HG02938 (cell line): Measurements from ENCODE around the gene MKNK1.
A peak's percentile ranks its signal among the peaks of the same experiment; 100 is the strongest.

ENCODE experiments used
- ATAC-seq: cut with Tn5 transposase; IDR thresholded peaks from one replicate; pipeline ENCODE4 v1.9.1; 2021; ENCODE audit warnings: mild to moderate bottlenecking, moderate library complexity; ENCODE audit not compliant: unreplicated experiment

Gene MKNK1

DNA sequence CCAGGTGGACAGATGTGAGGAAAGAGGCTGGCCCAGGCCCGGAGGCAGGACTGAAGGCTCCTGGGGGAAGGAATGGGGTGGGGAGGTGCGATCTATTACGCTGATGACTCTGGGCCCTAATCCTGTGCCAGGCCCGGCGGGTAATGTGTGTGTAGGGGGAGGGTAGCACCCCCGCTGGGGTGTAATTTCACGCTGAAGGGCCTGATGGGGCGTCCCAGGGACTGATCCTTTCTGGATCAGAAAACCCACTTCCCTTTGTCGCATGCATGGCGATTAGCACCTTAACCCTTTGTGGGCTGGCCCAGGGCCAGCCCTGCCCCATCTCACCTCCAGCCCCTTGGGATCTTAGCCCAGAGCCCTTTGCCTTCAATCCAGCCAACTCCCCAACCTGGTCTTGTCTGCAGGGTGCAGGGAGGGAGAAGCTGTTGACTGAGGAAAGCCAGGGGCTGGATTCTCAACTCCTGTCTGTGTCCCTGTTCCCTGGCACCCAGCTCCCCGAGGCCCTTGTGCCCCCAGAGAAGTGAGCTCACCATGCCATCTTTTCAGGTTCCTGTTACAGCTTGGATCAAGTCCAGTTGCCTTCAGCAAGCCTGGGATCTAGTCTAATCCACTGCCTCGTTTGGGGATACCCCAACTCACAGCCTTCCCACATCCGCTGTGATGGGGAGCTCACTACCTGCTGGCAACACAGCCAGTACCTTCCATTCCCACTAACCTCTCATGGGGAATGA, 78.7 kb downstream of the MKNK1 start:
- no peak for ATAC-seq

DNA sequence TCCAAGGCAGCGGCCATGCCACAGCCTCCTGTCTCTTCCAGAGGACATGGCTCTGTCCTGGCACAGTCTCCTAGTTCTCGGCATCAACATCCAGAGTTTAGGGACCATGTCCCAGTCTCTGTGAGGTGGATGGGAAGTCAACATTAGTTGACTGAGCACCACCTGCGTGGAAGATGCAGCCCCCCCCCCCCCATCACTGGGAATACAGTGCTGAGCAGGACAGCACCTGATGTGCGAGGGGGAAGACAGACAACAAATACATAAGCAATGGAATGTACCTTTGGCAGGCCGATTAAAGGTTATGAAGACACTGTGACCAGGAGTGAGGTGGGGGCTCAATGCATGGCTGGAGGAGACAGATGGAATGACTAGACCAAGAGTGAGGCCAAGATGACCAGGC, 79.2 kb downstream of the MKNK1 start:
- no peak for ATAC-seq

DNA sequence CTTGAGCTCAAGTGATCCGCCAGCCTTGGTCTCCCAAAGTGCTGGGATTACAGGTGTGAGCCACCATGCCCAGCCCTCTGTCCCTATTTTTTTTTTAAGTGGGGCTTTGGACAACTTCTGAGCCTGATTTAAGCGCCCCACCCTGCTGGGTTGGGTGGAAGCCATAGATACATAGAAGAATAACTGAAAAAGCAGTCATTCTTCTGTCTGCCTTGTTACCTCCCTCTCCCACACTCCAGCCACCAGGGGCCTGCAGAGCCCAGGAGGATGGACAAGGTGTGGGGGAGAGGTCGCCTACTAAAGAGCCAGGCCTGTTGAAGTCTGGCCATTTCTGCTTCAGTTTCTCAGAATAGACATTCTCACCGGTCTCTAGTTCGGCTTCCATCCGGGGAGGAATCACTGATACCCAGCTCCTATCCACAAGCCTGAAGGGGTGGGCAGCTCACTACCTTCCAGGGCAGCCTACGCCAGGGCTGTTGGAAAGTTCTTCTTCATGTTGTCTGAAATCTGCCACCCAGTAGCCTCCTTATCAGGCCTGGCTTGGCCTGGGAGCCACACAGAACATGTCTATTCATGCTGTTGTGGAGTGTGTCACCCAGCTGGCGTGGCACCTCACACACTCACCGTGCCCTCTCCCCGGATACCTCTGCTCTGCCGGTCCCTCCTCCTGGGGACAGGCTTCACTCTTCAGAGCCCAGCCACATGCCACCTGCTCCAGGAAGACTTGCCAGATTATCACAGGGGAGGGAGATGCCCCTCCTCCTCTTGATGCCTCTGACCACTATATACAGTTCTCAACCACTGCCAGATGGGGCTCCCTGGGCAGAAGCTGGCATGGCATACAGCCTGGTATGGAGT, 80.3 kb downstream of the MKNK1 start:
- ATAC-seq = no peak

DNA sequence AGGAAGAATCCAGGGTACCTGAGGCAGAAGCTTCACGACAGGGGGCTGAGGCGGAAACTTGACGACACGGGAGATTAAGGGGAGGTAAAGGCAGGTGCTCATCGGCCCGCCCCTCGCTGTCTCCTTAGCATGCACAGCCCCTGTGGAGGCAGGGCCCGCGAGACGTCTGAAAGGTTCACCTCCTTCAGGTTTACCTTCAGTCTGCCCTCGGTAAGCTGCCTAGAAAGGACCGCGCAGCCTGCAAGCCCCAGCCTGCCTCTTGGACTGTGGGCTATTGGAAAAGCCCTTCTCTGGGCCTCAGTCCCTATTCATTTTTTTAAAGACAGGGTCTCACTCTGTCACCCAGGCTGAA, 81.1 kb downstream of the MKNK1 start:
- no peak for ATAC-seq

DNA sequence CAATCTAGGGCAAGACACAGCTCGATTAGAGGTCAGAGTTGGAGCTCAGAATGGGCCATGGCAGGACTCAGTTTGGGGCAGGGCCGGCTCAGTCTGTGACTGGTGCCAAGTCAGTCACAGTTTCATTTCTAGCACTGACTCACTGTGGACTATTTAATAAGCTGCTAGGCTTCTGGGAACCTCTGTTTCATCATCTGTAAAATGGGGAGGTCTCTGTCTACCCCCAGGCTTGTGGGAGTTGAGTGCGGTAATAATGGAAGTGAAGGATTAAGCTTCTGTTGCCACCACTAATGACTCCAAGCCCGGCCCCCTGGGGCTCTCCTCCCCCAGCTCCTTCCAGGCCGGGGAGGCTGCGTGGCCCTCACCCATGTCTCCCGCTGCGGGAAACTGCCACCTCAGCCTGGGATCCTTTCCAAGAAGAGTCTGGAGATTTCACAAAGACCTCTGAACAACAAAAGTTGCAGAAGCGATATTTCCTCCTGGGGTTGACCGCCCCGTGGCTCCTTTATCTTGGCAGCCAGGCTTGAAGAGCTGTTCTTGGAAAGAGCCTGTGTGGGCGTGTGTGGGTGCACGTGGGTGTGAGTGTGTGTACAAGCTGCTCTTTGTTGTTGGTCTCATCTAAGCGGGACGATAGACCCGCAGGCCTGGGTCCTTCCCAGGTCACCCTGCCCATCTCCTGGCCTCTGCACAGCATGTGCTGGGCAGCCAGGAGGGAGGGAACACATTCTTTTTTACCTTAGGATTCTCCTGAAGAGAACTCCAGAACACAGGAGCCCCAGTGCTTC, 81.7 kb downstream of the MKNK1 start:
- peak; percentile 55 for ATAC-seq

DNA sequence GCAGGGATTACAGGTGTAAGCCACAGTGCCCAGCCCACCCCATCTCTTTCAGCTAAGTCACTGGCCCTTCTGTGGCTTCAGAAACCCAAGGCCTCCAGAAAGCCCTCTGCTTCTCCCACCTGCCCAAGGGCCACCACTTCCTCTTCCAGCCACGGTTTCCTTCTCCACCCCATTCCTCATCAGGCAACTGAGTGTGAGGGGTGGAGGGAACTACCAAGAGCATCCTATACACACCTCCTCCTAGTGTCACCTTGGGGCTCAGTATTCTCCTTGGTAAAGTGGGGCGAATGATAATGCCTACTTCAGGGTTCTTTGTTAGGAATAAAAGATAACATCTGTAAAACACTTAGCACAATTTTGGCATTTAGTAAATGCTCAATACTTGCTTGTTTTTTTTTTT, 82.7 kb downstream of the MKNK1 start:
- ATAC-seq = no peak

DNA sequence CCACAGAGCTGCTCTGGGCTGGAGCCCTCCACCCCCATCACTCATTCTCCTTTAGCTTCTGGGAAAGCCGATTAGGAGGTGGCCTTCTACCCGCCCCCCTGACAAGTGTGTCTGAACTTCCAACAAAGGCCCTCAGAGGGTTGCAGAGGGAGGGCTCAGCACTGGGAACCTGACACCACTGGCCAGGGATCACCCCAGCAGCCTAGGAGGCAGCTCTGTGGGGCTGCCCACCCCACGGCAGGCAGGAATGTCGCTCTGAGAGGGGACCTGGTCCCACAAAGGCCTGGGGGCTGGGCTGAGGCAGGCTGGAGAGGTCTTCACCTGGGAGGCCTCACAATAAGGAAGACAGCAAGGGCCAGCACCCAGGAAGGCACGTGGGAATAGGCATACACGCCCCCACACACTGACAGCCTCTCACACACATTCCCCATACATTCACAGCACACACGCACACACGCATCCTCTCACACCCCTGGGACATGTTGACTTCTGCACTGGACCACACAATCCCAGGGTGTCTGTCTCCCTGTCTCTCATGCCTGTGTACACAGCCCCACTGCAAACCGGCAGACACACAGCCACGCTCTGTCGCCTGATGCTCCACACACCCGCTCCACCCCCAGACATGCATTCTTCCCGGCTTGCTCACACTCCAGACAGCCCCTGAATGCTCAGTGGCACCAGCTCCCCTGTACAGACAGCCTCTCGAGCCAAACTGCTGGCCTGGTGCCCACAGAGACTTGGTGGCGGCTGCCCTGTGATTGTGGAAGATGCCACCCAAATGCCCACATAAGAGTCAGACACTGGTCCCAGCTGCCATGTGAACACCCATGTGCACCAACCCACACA, 83.8 kb downstream of the MKNK1 start:
- ATAC-seq = no peak

DNA sequence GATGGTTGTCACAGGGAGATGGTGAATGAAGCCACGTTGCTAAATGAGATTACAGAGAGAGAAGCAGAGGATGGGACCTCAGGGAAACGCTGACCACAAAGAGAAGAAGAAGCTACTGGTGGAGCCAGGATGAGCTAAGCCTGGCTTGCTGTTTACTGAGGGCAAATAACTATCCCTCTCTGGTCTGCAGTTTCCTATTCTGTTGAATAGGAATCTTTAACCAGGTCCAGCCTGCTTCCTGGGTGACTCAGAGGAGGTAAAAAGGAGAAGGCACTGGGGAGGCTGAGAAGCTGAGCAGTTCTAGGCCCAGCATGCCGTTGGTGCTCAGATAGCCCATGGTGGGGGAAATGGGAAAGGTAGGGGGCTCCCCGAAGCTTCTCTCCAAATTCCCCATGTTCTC, 84.9 kb downstream of the MKNK1 start:
- ATAC-seq = no peak

DNA sequence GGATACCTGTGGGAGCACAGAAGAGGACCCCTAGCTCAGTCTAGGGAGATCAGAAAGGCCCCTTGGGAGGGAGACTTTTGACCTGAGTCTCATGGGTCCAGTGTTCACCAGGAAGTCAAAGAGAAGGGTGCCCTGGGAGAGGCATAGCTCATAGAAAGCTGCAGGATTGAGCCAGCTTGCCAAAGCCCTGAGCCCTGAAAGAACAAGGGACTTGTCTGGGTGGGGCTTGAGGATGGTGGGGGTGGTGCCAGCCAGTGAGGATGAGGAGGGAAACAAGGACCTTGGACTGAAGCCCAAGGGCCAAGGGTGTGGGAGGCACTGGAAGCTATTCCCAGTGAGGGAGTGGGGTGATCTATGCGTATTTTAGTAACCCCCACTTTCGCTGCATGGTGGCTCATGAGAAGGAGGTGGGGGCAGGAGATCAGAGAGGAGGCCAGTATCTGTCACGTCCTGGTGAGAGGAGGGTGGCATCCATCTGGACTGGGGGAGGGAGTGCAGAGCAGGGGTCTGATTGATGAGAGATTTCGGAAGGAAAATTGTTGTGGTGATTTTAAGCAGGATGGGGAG, 86.1 kb downstream of the MKNK1 start:
- ATAC-seq = no peak

DNA sequence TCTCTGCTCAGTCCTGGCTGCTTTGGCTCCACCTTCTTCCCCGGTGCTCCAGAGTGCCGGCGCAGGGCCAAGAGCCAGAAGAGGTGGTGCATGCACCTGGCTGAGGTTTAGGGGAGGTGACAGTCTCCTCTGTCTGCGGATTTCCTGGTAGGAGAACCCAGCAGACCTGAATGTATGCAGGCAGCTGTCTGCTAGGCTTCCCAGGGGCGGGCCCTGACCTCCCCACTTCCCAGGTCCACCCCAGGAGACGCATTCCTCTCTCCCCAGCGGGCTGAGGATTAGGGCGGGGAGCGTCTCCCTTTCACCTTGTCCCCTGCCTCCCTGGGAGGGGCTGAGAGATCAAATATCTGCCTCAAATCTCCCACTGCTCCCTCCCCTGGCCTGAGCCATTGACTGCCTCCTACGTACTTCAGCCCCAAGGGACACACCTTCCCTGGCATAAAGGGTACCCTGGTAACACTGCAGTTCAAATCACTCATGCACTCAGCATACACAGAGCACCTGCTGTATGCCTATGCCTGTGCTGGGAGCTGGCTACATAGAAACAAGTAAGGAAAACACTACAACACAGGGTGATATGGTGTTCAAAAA, 87.0 kb downstream of the MKNK1 start:
- no peak for ATAC-seq

DNA sequence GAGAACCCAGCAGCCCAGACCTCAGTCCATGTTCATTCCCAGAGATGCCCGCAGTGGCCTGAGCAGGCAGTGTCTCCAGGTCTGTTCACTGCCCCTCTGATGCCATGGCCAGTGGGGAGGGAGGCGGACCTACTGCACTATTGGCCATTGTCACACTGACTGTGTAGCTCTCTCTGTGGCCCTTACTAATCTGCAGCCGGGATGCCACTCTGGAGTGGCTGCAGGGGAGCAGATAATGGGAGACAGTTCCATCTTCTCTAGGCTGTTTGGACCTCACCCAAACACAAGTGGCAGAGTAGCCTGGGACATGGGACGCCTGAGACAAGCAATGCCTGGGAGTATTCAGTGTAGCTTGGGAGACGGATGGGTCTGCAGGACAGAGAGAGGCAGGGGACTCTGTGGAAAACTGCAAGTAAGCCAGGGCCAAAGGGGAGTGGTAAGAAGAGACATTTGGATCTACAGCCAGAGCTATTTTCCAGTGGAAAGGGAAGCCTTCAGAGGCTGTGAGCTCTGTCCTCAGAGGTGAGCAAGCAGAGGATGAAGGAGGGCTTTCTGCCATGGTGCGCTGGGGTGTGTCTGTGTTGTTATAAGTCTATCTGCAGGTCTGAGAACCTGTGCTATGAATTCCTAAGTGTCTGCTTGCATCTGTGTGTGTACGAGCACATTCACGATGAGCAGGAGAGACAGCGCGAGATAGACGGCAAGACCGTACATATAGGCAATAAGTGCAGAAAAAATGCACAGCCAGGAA, 87.7 kb downstream of the MKNK1 start:
- ATAC-seq = no peak

DNA sequence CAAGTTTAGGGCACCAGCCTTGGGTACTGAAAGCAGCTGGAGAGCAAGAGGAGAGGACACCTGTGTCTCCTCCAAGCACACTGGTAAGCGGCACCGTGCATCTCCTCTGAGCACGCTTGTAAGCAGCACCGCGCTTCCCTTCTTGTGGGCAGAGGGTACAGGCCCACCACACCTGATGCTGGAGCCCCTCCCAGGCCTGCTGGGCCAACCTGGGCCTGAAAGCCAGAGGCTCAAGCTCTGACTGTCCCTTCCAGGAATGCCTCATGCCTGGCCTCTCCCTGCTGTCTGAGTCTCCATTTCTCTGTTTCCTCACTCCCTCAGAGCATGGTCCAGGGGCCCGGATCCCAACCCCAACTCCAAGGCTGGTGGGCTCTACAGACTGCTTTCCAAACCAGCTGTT, 88.5 kb downstream of the MKNK1 start:
- ATAC-seq = no peak

DNA sequence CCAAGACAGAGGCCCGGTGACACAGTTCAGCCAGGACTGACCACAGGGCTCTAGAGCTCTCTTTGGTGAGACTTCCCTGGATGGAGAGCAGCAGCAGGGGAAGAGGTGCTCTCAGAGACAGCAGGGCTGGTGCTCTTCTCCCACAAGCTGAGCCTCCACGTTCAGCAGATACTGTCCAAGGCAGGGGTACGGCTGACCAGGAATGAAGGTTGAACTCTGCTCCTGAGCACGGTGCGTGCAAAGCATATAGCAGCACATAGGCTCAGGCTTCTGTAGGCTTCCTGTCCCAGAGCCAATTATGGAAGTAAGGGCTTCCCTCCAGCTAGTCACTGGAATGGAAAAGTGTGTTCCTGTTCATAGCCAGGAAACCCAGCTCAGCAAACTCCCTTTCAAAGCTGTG, 90.5 kb downstream of the MKNK1 start:
- ATAC-seq = no peak

DNA sequence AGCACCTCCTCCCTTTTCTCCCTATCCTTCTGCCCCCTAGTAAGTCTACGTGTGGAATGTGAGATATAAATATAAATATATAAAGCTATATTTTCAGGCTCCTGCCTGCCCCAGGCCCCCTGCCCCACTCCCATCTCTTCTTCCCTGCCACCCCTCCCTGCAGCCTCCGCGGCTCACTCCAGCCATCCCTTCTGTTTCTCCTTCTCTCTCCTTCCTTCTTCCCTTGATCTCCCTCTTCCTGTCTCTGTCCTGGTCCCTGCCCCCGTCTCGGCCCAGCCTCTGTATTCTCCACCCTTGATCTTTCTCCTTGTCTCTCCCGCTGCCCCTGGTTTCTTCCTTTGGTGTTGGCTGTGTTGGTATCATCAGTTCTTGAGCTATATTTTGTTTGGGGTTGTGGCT, 91.3 kb downstream of the MKNK1 start:
- ATAC-seq = no peak

DNA sequence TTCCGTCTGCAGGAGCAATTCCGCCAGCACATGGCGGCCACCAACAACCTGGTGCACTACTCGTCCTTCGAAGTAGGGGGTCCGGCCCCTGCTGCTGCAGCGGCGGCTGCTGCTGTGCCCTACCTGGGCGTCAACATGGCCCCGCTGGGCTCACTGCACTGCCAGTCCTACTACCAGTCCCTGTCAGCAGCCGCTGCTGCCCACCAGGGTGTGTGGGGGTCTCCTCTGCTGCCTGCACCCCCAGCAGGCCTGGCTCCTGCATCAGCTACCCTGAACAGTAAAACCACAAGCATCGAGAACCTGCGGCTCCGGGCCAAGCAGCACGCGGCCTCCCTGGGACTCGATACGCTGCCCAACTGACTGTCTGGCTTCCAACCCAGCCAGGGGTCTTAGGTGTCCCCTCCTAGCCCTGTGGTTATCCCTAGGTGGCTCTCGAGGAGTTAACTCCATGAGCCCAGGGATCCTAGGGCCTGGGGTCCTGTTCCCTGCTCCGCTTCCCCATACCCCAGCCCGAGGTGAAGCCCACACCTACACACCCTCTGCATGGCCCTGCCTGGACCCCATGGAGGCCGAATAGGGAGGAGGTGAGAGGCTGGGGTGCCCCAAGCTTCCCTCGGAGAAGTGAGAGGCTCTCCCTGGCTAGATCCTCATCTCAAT, 91.8 kb downstream of the MKNK1 start:
- no peak for ATAC-seq

DNA sequence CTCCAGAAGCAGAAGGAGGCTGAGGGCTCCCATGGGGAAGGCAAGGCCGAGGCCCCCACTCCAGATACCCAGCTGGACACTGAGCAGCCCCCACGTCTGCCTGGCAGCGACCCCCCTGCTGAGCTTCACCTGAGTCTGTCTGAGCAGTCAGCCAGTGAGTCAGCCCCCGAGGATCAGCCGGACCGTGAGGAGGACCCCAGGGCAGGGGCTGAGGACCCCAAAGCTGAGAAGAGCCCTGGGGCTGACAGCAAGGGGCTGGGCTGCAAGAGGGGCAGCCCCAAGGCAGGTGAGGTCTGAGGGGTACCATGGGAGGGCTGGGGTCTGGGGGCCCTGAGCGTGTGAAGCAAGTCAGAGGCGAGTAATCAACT, 93.1 kb downstream of the MKNK1 start:
- no peak for ATAC-seq

DNA sequence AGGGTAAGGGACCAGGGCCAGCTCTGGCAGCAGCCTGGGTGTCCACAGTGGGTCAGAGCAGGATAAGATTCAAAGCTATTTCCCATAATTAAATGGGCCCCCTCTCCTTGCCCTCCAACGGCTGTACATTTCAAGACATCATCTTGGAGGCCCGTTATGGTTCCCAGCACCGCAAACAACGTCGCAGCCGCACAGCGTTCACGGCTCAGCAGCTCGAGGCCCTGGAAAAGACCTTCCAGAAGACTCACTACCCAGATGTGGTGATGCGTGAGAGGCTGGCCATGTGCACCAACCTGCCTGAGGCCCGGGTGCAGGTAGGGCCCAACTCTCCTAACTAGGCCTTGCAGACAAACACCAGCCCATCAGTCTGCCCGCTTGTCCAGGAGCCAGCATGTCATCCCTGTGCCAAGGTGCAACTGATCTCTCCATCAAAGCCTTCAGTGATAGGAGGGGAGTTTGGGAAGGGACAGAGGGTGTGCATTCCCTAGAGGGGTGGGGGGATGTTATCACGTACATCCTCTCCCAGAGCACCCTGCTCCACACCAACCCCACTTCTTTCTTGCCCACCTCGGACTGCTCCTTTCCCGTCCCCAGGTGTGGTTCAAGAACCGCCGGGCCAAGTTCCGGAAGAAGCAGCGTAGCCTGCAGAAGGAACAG, 93.6 kb downstream of the MKNK1 start:
- ATAC-seq = no peak

DNA sequence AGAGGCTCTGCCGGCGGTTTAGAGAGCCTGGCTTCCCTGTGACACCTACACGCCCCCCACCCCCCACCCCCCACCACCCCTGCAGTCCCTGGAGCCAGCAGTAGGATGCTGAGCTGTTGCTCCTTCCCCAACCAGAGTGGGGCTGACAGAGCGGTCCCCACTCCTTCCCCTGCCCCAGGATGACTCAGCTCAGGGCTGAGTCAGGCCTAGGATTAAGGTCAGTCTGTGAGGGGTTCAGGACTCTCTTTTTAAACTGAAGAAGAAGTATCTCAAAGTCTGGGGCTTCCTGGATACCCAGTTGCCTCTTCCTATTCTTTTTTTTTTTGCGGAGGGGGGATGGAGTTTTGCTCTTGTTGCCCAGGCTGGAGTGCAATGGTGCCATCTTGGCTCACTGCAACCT, 95.3 kb downstream of the MKNK1 start:
- ATAC-seq = no peak
